Hematopoietic multipotent progenitor cell treated with erythropoietin and hydrocortisone succinate and interleukin-3 and kit ligand, for 17 days (in vitro differentiated cells): ENCODE measurements around the gene GLIPR1.
"Not testable (repeated sequence)": the region's sequence is repeated elsewhere in the genome, so short reads cannot be mapped to it uniquely, and the experiment has no call there.

Source experiments
- DNase-seq: peaks from one replicate; pipeline ENCODE4 v3.0.0-alpha.2; 2015; ENCODE audit warnings: low spot score

Gene GLIPR1

GRCh38 chr12:75480469-75480949 is at the start of gene GLIPR1:
GLIPR1 (plus strand) TSS chr12:75480755; CDS start chr12:75480881, 126 bp downstream.
- DNase-seq = no peak

- no peak for DNase-seq
Observed at GRCh38 chr12:75432924-75433323, 47.6 kb upstream of the GLIPR1 start.

GRCh38 chr12:75437564-75437963 is 43.0 kb upstream of the GLIPR1 start:
- DNase-seq = no peak

GRCh38 chr12:75438059-75438754 is 42.3 kb upstream of the GLIPR1 start:
- no peak for DNase-seq

GRCh38 chr12:75439048-75439447 is 41.5 kb upstream of the GLIPR1 start:
- DNase-seq = no peak

GRCh38 chr12:75439930-75440329 is 40.6 kb upstream of the GLIPR1 start:
- no peak for DNase-seq

- not testable (repeated sequence) for DNase-seq
Observed at GRCh38 chr12:75441687-75442449, 38.7 kb upstream of the GLIPR1 start.

GRCh38 chr12:75442454-75442853 is 38.1 kb upstream of the GLIPR1 start:
- not testable (repeated sequence) for DNase-seq

- no peak for DNase-seq
Observed at GRCh38 chr12:75443709-75444108, 36.8 kb upstream of the GLIPR1 start.

GRCh38 chr12:75444429-75445136 is 36.0 kb upstream of the GLIPR1 start:
- no peak for DNase-seq

- not testable (repeated sequence) for DNase-seq
Observed at GRCh38 chr12:75445137-75445507, 35.4 kb upstream of the GLIPR1 start.

- no peak for DNase-seq
Observed at GRCh38 chr12:75446857-75447256, 33.7 kb upstream of the GLIPR1 start.

GRCh38 chr12:75447691-75448393 is 32.7 kb upstream of the GLIPR1 start:
- no peak for DNase-seq

GRCh38 chr12:75452675-75453330 is 27.8 kb upstream of the GLIPR1 start:
- no peak for DNase-seq

GRCh38 chr12:75455839-75456238 is 24.7 kb upstream of the GLIPR1 start:
- DNase-seq = no peak

GRCh38 chr12:75457191-75457590 is 23.4 kb upstream of the GLIPR1 start:
- DNase-seq = no peak

- not testable (repeated sequence) for DNase-seq
Observed at GRCh38 chr12:75457866-75458265, 22.7 kb upstream of the GLIPR1 start.

GRCh38 chr12:75459755-75460154 is 20.8 kb upstream of the GLIPR1 start:
- no peak for DNase-seq

GRCh38 chr12:75460204-75460603 is 20.4 kb upstream of the GLIPR1 start:
- DNase-seq = no peak

GRCh38 chr12:75471902-75472890 is 8.4 kb upstream of the GLIPR1 start:
- DNase-seq = no peak
